HK-2 (cell line): ENCODE data around the gene SFTPB.

Experiments
- DNase-seq: peaks from one replicate; pipeline ENCODE4 v3.0.0-alpha.2; 2018; ENCODE audit not compliant: unreplicated experiment

The SFTPB gene

GRCh38 chr2:85702800-85703199 is 34.8 kb upstream of the SFTPB start:
- DNase-seq = no peak

- DNase-seq = no peak
Measured at GRCh38 chr2:85702172-85702571, 34.2 kb upstream of the SFTPB start.

DNA sequence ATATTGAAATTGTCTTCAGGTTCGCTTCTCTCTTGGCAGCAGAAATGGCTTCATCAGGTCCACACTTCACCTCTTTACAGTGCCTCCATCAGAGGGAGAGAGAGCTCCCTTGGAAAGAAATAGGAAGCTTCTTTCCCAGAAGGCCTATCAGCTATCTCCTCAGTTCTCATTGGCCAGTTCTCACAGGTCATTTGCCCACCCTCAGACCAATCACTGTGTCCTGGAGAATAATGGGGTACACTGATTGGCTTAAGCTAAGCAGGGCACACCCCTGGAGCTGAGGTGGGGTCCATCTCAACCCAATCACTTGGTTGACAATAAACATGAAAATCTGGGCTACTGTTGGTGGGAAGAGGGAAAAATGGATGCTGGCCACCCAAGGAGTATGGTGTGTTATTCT is 31.3 kb upstream of the SFTPB start:
- no peak for DNase-seq

GRCh38 chr2:85698880-85699254 is 30.9 kb upstream of the SFTPB start:
- DNase-seq = no peak

DNA sequence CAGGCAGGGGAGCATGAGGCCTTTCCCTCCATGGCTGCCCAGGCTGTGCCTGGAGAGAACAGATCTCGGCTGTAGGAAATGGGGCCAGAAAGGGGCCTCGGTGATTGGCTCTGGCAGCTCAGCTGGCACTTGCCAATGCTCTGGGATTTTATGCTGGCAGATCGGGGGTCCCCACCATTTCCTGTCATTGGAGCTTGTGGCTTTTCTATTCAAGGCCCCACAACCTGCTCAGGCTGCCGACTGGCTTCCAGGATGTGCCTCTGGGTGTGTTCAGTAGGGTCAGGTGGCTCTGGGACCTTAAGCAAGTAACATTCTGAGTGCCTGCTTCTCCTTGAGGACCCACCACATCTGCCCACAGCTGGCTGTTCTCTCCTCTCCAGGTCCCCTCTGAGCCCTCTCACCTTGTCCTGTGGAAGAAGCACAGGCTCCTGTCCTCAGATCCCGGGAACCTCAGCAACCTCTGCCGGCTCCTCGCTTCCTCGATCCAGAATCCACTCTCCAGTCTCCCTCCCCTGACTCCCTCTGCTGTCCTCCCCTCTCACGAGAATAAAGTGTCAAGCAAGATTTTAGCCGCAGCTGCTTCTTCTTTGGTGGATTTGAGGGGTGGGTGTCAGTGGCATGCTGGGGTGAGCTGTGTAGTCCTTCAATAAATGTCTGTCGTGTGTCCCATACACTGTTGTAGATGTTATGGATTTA is 30.3 kb upstream of the SFTPB start:
- no peak for DNase-seq

- DNase-seq = no peak
Measured at GRCh38 chr2:85697716-85698115, 29.7 kb upstream of the SFTPB start.

DNA sequence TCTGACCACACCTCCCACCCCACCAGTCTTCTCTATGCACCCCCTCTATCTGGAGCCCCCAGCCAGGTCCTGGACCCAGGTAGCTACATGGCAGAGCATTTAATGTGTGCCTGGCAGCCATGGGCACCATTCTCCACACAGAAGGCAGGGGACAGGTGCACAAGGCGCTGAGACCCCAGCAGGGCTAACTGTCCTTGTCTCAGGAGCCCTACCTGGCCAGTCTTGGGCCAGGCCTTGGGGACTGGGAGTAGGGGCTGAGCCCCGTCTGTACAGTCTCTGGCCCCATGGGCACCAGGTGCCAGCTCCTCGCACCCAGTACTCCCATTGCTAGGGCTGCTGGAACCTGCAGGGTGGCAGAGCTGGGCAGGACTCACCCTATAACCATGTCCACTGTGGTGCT is 29.1 kb upstream of the SFTPB start:
- no peak for DNase-seq

DNA sequence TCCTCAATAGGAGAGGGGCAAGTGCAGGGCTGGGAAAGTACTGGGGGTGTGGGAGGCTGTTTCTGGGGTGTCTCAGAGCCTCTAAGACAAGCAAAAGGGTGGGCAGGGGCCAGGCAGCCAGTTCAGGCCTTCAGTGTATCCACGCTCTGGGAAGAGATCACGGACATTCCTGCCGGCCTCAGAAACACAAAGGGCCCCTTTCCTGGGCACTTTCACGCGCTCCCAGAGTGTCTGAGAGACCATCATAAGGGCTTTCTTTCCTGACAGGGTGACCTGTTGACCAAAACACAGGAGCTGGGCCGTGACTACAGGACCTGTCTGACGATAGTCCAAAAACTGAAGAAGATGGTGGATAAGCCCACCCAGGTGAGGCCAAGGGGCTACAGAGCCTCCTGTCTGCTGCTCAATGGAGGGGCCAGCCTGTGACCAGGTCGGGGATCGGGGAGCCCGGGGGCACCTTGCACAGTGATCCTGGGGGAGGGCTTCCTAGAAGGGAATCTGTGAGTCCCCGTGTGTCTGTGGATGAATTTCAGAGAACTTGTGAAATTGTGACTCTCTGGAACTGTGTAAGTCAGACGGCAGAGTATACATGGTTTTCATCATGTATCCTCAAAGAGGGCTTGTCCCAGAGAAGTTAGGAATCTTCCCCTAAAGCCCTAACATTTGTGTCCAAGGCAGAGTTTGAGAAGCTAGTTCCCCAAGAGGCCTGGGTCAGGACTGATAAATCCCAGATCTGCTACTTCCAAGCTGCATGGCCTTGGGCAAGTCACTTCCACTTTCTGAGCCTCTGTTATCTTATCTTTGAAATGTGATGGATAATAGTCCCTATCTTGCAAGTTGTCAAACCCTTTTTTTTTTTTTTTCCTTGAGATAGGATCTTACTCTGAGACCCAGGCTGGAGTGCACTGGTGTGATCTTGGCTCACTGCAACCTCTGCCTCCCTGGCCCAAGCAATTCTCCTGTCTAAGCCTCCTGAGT is 28.0 kb upstream of the SFTPB start:
- DNase-seq = no peak

GRCh38 chr2:85695121-85695520 is 27.1 kb upstream of the SFTPB start:
- no peak for DNase-seq

DNA sequence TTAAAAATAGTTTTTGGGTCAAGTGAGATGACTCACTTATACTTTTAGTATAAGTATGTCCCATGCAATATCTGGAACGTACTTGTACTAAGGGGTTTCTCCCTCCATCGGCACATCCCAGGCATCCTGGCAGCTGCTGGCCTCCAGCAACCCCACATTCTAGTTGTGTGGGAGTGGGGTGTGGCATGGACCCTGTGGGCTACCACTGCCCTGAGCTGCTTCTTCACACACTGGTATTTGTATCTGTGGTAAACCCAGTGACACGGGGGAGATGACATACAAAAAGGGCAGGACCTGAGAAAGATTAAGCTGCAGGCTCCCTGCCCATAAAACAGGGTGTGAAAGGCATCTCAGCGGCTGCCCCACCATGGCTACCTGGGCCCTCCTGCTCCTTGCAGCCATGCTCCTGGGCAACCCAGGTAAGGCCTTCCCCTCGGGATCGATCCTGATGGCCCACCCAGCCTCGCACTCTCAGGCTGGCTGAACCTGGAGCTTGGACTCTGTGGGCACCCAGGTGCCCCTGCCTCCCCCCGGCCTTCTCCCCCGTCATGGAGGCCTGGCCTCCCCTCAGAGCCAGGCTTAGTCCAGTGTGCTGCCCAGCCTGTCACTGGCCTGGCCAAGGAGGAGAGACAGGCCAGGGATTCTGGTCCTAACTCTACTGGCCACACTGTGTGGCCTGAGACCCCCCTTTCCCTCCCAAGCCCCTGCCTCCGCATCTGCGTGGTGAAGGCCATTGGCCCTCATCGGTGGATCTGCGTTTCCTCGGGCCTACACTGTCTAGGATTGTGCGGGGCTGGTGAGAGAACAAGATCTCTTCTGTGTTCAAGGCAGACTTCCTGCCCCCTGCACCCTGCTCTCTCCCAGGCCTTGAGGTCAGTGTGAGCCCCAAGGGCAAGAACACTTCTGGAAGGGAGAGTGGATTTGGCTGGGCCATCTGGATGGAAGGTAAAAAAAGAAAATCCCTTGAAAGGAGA is 26.3 kb upstream of the SFTPB start, which contains the start of gene GNLY:
TSS of gene GNLY (plus strand) at position 307 of the 974 bp plus-strand sequence. CDS start at position 368, 61 bp downstream.
- no peak for DNase-seq

DNA sequence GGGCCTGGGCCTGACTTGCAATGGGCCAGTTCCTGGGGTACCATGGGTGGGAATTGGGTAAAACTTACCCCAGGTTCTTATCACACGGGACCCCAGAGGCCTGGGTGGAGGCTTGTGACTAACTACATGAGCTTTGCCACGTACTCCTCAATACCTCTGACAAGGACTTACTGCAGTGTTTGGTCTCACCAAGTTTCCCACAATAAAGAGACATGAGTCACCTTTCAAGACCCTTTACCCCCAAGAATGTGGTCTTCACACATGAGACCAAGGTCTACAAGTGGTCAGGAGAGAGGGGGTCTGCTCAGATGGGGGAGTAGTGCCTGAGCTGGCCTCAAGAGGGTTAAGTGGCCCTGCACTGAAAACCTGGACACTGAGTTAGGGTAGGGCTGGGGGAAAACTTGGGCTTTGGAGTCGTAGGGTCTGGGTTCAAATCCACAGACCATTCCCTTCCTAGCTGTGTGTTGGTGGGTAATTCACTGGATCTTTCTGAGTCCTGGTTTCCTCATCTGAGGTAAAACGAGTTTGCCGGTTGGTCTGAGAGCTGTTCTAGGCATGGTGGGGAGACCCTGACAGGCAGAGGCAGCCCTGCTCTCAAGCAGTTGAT is 24.1 kb upstream of the SFTPB start:
- no peak for DNase-seq

DNA sequence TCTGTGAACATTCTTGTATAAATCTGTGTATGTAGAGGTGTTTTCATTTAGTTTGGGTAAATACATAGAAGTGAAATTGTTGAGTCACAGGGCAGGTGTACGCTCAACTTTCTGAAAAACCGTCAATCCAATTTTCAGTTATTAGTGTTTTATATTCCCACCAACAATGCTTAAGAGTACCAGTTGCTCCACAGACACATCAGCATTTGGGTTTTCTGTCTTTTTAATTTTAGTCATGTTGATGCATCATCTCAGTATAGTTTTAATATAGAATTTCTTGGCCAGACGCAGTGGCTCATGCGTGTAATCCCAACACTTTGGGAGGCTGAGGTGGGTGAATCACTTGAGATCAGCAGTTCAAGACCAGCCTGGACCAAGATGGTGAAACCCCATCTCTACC is 22.9 kb upstream of the SFTPB start:
- no peak for DNase-seq

- no peak for DNase-seq
Measured at GRCh38 chr2:85684806-85685205, 16.8 kb upstream of the SFTPB start.

DNA sequence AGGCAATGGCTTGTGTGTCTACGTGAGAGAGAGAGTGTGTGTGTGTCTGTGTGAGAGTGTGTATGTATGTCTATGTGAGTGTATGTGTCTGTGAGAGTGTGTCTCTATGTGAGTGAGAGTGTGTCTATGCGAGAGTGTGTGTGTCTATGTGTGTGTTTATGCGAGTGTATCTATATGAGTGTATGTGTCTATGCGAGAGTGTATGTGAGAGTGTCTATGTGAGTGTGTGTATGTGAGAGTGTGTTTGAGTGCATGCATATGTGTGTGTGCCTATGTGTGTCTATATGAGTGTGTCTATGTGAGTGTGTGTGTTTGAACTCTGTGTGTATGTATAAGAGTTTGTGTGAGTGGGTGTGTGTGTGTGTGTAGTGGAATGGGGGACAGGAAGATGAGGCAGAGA is 16.4 kb upstream of the SFTPB start:
- no peak for DNase-seq

GRCh38 chr2:85682378-85682777 is 14.4 kb upstream of the SFTPB start:
- DNase-seq = no peak

- no peak for DNase-seq
Measured at GRCh38 chr2:85681776-85682175, 13.8 kb upstream of the SFTPB start.

GRCh38 chr2:85681372-85681763 is 13.4 kb upstream of the SFTPB start:
- no peak for DNase-seq

- DNase-seq = no peak
Measured at GRCh38 chr2:85680707-85681371, 12.8 kb upstream of the SFTPB start.

GRCh38 chr2:85678794-85679672 is 11.0 kb upstream of the SFTPB start:
- peak; percentile 87 for DNase-seq

- DNase-seq = no peak
Measured at GRCh38 chr2:85678377-85678776, 10.4 kb upstream of the SFTPB start.
